ENCODE results near the gene AXL. TPM values are rescaled to one million over a fixed set of nuclear protein-coding genes. Genes with fewer than 3 reads are reported as not detected.

Gene AXL
- total and polyA plus RNA-seq, 2 donors (not counting 3 experiments of a cell fraction or from before 2014, with no cell fraction given) = 86.9 to 172 TPM

- no peak for FAIRE-seq
- Histone ChIP-seq H3K27ac (ENCODE audit: insufficient read depth, low read depth, low read length) (peak overlapping the region; percentile 90), H2AFZ (ENCODE audit: low read depth, low read length) (peak overlapping the region; percentile 16), H3K27me3 (ENCODE audit: control insufficient read depth in 2 of 2, insufficient read depth in 2 of 2, low read length in 2 of 2) (no peaks in the 10 kb centered on the region), H3K9ac (replicated peaks; ENCODE audit: extremely low read depth, insufficient read depth, low read length) (peak overlapping the region; percentile 94), H3K9me1 (replicated peaks; ENCODE audit: control insufficient read depth, extremely low read depth, insufficient read depth, low read length) (no peaks in the 10 kb centered on the region), H3K4me3 (replicated peaks in 1 of 3; ENCODE audit: insufficient read depth in 1 of 3, low read depth in 1 of 3, low read length in 3 of 3) (peak overlapping the region; percentile 33 to 81 (median 80)), H4K20me1 (replicated peaks; ENCODE audit: control insufficient read depth, extremely low read depth, insufficient read depth, low read length) (no peaks in the 10 kb centered on the region), H3K9me3 (replicated peaks; ENCODE audit: control insufficient read depth, insufficient read depth, low read length) (no peaks in the 10 kb centered on the region), H3K36me3 (ENCODE audit: control insufficient read depth in 2 of 2, extremely low read depth in 1 of 2, insufficient read depth in 2 of 2, low read length in 2 of 2) (peaks cover 7 to 12% of the 10 kb centered on the region in 2 experiments), H3K79me2 (ENCODE audit: control insufficient read depth, insufficient read depth, low read length) (peaks cover 40% of the 10 kb centered on the region), H3K4me2 (ENCODE audit: insufficient read depth, low read length) (peak overlapping the region; percentile 80), H3K4me1 (ENCODE audit: control insufficient read depth, extremely low read depth, insufficient read depth, low read length) (peaks cover 18% of the 10 kb centered on the region)
- CTCF ChIA-PET = interaction anchor here (0.7 to 7.2 kb wide), 15 partner anchors 9 to 89 kb away, joined by 3 to 244 read pairs (median 8); partner anchors contain the start of gene AXL
- POLR2A ChIA-PET = interaction anchor here (0.7 to 1.7 kb wide), 4 partner anchors 37 to 842 kb away, joined by 3 to 6 read pairs (median 4); no protein-coding TSS in a partner anchor
- no peak for DNase-seq (ENCODE audit: low read depth, low spot score)
- intact Hi-C loops (cut with micrococcal nuclease) = loop anchor here (2.0 kb wide), 1 partner anchor 288 kb away; no protein-coding TSS in a partner anchor
- dilution Hi-C loops (cut with MboI; ENCODE audit: extremely low pct_ligation_motif_present, low sequenced_read_pairs) = no loop called here
- no peak for TF ChIP-seq MYC (IDR thresholded peaks at IDR 0.05; ENCODE audit: low read depth, low read length)
- TF ChIP-seq POLR2A (IDR thresholded peaks at IDR 0.05; ENCODE audit: low read depth, low read length) = peak; percentile 31
- TF ChIP-seq POLR2AphosphoS5 (IDR thresholded peaks at IDR 0.05; ENCODE audit: insufficient read depth, low read depth, low read length) = peak; percentile 29
- TSS peak; percentile 22 for BruUV-seq (replicated peaks)
These were observed 44.2 kb downstream of the AXL start for GRCh38 chr19:41263042-41263849.

GRCh38 chr19:41263850-41264580 is 45.0 kb downstream of the AXL start, which contains the start of gene HNRNPUL1:
Gene HNRNPUL1 (plus strand): TSS chr19:41264372. CDS start chr19:41264504, 132 bp downstream.
- H2AFZ ChIP-seq (ENCODE audit: low read depth, low read length) = peak within 1 kb of the TSS; percentile 16
- no TSS peak for BruUV-seq (replicated peaks)

More at GRCh38 chr19:41263850-41264580, 45.0 kb downstream of the AXL start, which contains the start of gene HNRNPUL1:
- Histone ChIP-seq H3K4me3 (replicated peaks in 1 of 3; ENCODE audit: insufficient read depth in 1 of 3, low read depth in 1 of 3, low read length in 3 of 3) (peak within 1 kb of the TSS; percentile 85 to 91 (median 89)), H3K36me3 (ENCODE audit: control insufficient read depth in 2 of 2, extremely low read depth in 1 of 2, insufficient read depth in 2 of 2, low read length in 2 of 2) (peaks cover 9 to 11% of the 10 kb centered on the region in 2 experiments), H3K9me3 (replicated peaks; ENCODE audit: control insufficient read depth, insufficient read depth, low read length) (no peaks in the 10 kb centered on the region), H4K20me1 (replicated peaks; ENCODE audit: control insufficient read depth, extremely low read depth, insufficient read depth, low read length) (no peaks in the 10 kb centered on the region), H3K27ac (ENCODE audit: insufficient read depth, low read depth, low read length) (peak within 1 kb of the TSS; percentile 90), H3K4me2 (ENCODE audit: insufficient read depth, low read length) (peak within 1 kb of the TSS; percentile 80), H3K79me2 (ENCODE audit: control insufficient read depth, insufficient read depth, low read length) (peaks cover 44% of the 10 kb centered on the region), H3K9ac (replicated peaks; ENCODE audit: extremely low read depth, insufficient read depth, low read length) (peak within 1 kb of the TSS; percentile 94), H3K9me1 (replicated peaks; ENCODE audit: control insufficient read depth, extremely low read depth, insufficient read depth, low read length) (no peaks in the 10 kb centered on the region), H3K27me3 (ENCODE audit: control insufficient read depth in 2 of 2, insufficient read depth in 2 of 2, low read length in 2 of 2) (no peaks in the 10 kb centered on the region), H3K4me1 (ENCODE audit: control insufficient read depth, extremely low read depth, insufficient read depth, low read length) (peaks cover 18% of the 10 kb centered on the region)
- POLR2A ChIA-PET = interaction anchor here (0.5 to 1.7 kb wide), 4 partner anchors 14 to 60 kb away, joined by 3 to 7 read pairs (median 5); no protein-coding TSS in a partner anchor
- dilution Hi-C loops (cut with MboI; ENCODE audit: extremely low pct_ligation_motif_present, low sequenced_read_pairs) = no loop called here
- TF ChIP-seq GATA2 (IDR thresholded peaks at IDR 0.05; ENCODE audit: insufficient read depth, insufficient read length, low read depth, low read length) (no peak), MYC (IDR thresholded peaks at IDR 0.05; ENCODE audit: low read depth, low read length) (peak; percentile 75), EZH2 (IDR thresholded peaks at IDR 0.05; ENCODE audit: borderline replicate concordance, low read depth, low read length, severe bottlenecking) (no peak), CTCF (IDR thresholded peaks at IDR 0.05; ENCODE audit: extremely low read depth in 1 of 2, insufficient read depth in 1 of 2, low read depth in 1 of 2, low read length in 2 of 2) (peak; percentile 5 to 46), JUN (IDR thresholded peaks at IDR 0.05; ENCODE audit: borderline replicate concordance, insufficient read depth, insufficient read length, low read depth) (peak; percentile 22), FOS (IDR thresholded peaks at IDR 0.05; ENCODE audit: borderline replicate concordance, insufficient read depth, low read length) (no peak), POLR2AphosphoS5 (IDR thresholded peaks at IDR 0.05; ENCODE audit: insufficient read depth, low read depth, low read length) (peak; percentile 13), MAX (IDR thresholded peaks at IDR 0.05; ENCODE audit: insufficient read depth, insufficient read length) (no peak), POLR2A (IDR thresholded peaks at IDR 0.05; ENCODE audit: low read depth, low read length) (peak; percentile 10)
- CTCF ChIA-PET = interaction anchor here (1.0 to 7.2 kb wide), 10 partner anchors 9 to 88 kb away, joined by 3 to 244 read pairs (median 7); no protein-coding TSS in a partner anchor
- intact Hi-C loops (cut with micrococcal nuclease) = loop anchor here (2.0 kb wide), 2 partner anchors 91 to 289 kb away; no protein-coding TSS in a partner anchor
- peak; percentile 100 for DNase-seq (ENCODE audit: low read depth, low spot score)
- peak; percentile 100 for FAIRE-seq

Data from endothelial cell of umbilical vein (primary cell).